GM21529 (cell line): Measurements from ENCODE around the gene NXF3.
"Not testable (repeated sequence)": the region's sequence is repeated elsewhere in the genome, so short reads cannot be mapped to it uniquely, and the experiment has no call there.

Source experiments
- ATAC-seq: cut with Tn5 transposase; IDR thresholded peaks from one replicate; pipeline ENCODE4 v1.9.1; 2021; ENCODE audit not compliant: unreplicated experiment

NXF3 gene

GRCh38 chrX:103051260-103051789, 41.6 kb downstream of the NXF3 start:
- no peak for ATAC-seq

GRCh38 chrX:103033371-103033770, 59.6 kb downstream of the NXF3 start:
- not testable (repeated sequence) for ATAC-seq
